Neutrophil (primary cell): ENCODE measurements around the gene TAX1BP1.
A peak's percentile ranks its signal among the peaks of the same experiment; 100 is the strongest.

Source experiments
- H3K27ac ChIP-seq: fragments of 200-600 bp; sonication (generic); 2 replicates; pipeline ENCODE4 v1.5.1; 2016; ENCODE audit warnings: mild to moderate bottlenecking, moderate library complexity
- H3K27me3 ChIP-seq: fragments of 200-600 bp; sonication (generic); 2 replicates; pipeline ENCODE4 v1.6.0; 2016; ENCODE audit warnings: mild to moderate bottlenecking
- H3K36me3 ChIP-seq: fragments of 200-600 bp; sonication (generic); 2 replicates; pipeline ENCODE4 v1.5.1; 2017
- H3K4me1 ChIP-seq, 2 experiments: fragments of 200-600 bp in 1 of 2; sonication (generic) in 1 of 2; 1 replicate in 1 of 2; 2 replicates in 1 of 2; pipeline versions ENCODE4 v1.5.1 to v1.6.1; 2013 to 2016; ENCODE audit warnings: low read depth in 1 of 2, low read length in 1 of 2, mild to moderate bottlenecking in 1 of 2, moderate library complexity in 1 of 2; ENCODE audit not compliant: control insufficient read depth in 1 of 2, insufficient read depth in 1 of 2
- H3K4me3 ChIP-seq, 2 experiments: fragments of 200-600 bp in 1 of 2; sonication (generic) in 1 of 2; 1 replicate in 1 of 2; 2 replicates in 1 of 2; pipeline ENCODE4 v1.5.1; 2013 to 2016; ENCODE audit warnings: low read depth in 1 of 2, low read length in 1 of 2, mild to moderate bottlenecking in 1 of 2, moderate library complexity in 1 of 2
- H3K9me3 ChIP-seq: fragments of 200-600 bp; sonication (generic); 2 replicates; pipeline ENCODE4 v1.5.1; 2016
- CTCF ChIP-seq: fragments of 200-600 bp; sonication (generic); IDR thresholded peaks from 2 replicates; pipeline ENCODE4 v1.5.1; 2016; ENCODE audit warnings: antibody characterized with exemption

The TAX1BP1 gene

GRCh38 chr7:27793780-27794179 lies 53.8 kb downstream of the TAX1BP1 start:
- no peak for TF ChIP-seq CTCF
- H3K4me3 ChIP-seq, result no peak overlapping the region
- no peaks in the 10 kb centered on the region for H3K27me3 ChIP-seq
- no peak overlapping the region for H3K27ac ChIP-seq
- peaks cover 59% of the 10 kb centered on the region for H3K36me3 ChIP-seq
- peaks cover 0 to 8% of the 10 kb centered on the region in 2 experiments for H3K4me1 ChIP-seq
- no peaks in the 10 kb centered on the region for H3K9me3 ChIP-seq

- no peaks in the 10 kb centered on the region for H3K27me3 ChIP-seq
- no peak for TF ChIP-seq CTCF
- no peak overlapping the region for H3K4me3 ChIP-seq
- H3K4me1 ChIP-seq, result peaks cover 0 to 8% of the 10 kb centered on the region in 2 experiments
- H3K36me3 ChIP-seq, result peaks cover 76% of the 10 kb centered on the region
- no peaks in the 10 kb centered on the region for H3K9me3 ChIP-seq
- no peak overlapping the region for H3K27ac ChIP-seq
Measured at GRCh38 chr7:27795977-27796376, 56.0 kb downstream of the TAX1BP1 start.

DNA sequence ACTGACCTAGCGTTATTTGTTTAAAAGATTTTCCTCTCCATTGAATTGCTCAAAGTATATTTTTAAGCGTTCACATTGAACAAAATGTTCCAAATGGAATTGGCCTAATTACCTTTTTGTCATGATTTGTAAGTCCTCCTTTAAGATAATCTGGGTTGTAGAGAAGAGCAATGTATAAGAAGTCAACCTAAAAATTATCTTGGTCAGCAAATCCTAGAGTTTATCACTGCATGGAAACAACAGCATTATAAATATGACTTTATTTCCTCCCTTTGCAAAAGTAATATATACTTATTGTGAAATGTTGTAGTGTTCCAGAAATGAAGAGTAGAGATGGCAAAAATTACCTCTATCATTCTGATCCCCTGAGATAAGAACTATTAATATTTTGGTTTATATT lies 59.2 kb downstream of the TAX1BP1 start:
- no peaks in the 10 kb centered on the region for H3K27me3 ChIP-seq
- H3K36me3 ChIP-seq, result peaks cover 70% of the 10 kb centered on the region
- no peak for TF ChIP-seq CTCF

DNA sequence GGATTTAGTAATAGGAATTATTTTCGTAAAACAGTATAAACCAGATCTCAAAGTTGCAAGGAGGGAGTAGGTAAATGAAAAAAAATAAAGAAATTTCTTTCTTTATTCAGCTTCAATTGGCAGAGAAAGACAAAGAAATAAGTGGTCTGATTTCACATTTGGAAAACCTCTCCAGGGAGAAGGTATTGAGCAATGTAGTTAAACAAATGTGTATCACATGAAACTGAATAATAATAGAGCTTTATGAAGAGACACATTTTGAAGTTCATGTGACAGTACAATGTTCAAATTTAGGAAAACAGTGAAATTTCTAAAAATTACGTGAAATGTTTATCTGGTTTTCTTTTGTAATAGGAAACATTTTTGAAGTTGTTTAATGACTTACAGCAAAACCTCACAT lies 63.0 kb downstream of the TAX1BP1 start:
- Histone ChIP-seq H3K4me3 (no peak overlapping the region), H3K27me3 (no peaks in the 10 kb centered on the region), H3K36me3 (peaks cover 48% of the 10 kb centered on the region), H3K27ac (no peak overlapping the region), H3K4me1 (peaks cover 0 to 3% of the 10 kb centered on the region in 2 experiments), H3K9me3 (no peaks in the 10 kb centered on the region)
- no peak for TF ChIP-seq CTCF

More for the DNA sequence above, 59.2 kb downstream of the TAX1BP1 start:
- Histone ChIP-seq H3K27ac (no peak overlapping the region), H3K4me1 (peaks cover 0 to 8% of the 10 kb centered on the region in 2 experiments), H3K4me3 (no peak overlapping the region), H3K9me3 (no peaks in the 10 kb centered on the region)

DNA sequence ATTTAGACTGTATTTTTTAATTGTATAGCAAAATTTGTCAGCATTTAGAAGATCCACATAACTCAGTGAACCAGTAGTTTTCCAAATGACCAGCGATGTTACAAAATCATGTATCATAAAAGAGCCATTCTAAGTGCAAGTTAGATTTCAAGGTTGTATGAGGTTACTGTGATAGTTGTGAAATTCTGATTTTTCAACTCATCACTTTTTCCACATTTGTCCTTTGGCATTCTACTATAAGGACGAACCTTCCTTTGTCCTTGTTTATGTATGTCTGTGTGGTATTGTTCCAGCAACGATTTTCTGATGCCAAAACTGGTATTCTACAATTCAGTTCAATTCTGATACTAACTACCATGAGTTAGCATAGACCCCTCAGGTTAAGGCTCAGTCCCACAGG lies 64.2 kb downstream of the TAX1BP1 start:
- Histone ChIP-seq H3K9me3 (no peaks in the 10 kb centered on the region), H3K27ac (peak overlapping the region; percentile 3), H3K27me3 (no peaks in the 10 kb centered on the region), H3K4me3 (no peak overlapping the region), H3K36me3 (peaks cover 52% of the 10 kb centered on the region), H3K4me1 (no peaks in the 10 kb centered on the region)
- TF ChIP-seq CTCF, result no peak

- peaks cover 21% of the 10 kb centered on the region for H3K36me3 ChIP-seq
- no peak overlapping the region for H3K4me3 ChIP-seq
Measured at GRCh38 chr7:27808626-27809025, 68.7 kb downstream of the TAX1BP1 start.

More at GRCh38 chr7:27808626-27809025, 68.7 kb downstream of the TAX1BP1 start:
- H3K9me3 ChIP-seq, result no peaks in the 10 kb centered on the region
- TF ChIP-seq CTCF, result no peak
- H3K27me3 ChIP-seq, result no peaks in the 10 kb centered on the region
- no peak overlapping the region for H3K27ac ChIP-seq
- no peaks in the 10 kb centered on the region for H3K4me1 ChIP-seq
